LoVo (cell line): ENCODE results near the gene BAAT.

Experiments
- DNase-seq: peaks from one replicate; pipeline ENCODE4 v3.0.0-alpha.2; 2016; ENCODE audit warnings: low spot score

The BAAT gene

DNA sequence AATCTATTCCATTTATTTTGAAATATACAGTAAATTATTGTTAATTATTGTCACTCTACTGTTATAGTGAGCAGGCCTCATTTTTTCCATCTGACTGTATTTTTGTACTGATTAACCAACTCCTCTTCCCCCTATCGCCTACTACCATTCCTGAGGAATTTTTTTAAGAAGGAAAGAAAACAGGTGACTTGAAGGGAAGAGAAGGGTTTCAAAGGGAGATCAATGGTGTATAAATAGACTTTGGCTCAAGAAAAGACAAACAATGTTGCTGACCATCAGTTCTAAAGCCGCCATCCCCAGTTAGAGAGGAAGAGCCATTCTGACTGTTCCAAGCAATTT, 69.7 kb downstream of the BAAT start:
- no peak for DNase-seq

DNA sequence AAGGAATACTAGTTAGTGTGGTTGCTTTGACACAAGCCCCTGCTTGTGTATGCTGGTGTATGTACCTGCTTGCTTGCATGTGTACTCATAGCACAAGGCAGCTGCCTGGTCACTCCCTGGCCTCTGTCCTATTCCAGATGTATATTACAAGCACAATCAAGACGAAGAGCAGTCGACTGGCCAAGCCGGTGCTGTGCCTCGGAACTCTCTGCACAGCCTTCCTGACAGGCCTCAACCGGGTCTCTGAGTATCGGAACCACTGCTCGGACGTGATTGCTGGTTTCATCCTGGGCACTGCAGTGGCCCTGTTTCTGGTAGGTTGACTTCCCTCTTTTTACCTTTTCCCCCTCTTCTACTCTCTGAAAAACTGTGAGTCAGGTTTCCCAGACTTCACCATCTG, 72.1 kb downstream of the BAAT start:
- DNase-seq: no peak

DNA sequence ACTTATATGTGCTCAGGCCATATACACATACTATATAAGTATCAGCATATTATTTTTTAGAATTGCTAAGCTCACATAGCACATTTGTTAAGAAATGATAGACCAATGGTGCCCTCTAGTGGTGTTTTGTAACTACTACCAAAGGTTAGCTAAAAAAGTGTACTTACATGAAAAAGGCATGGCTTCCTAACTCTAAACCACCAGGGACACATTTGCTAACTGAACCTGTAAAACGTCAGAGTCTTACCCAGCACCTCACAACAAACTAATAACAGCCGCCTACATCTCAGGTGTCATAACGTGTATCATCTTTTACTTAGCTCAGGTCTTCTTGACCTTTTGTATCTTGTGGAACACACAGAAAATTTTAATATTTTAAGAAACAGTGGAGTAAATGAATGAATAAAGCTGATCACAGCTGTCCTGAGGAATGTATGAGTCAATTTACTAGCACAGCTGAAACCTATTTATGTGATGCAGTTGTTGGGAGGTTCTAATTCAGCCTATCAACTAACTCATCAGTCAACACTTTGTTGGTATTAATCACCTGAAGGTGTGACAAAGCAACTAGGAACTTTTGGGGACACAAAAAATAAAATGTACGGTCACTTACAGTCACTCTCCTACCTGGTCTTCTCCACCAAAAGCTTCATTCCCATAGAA, 72.9 kb downstream of the BAAT start:
- peak; percentile 82 for DNase-seq

DNA sequence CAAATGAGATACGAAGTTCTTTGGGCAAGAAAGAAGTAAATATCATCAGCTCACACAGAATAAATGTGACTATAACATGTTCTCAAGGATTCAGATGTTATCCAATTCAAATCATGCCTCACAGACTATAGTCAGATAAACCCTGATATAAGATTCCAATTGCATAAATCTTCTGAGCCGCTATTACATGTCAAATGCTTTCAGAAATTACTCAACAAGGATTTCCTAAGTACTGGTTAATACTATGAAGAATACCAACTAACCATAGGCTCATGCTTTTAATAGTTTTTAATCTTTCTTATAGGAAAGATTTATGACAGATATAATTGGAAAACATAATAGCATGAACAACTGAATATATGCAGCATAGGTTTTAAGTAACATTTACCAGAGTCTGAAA, 73.6 kb downstream of the BAAT start:
- no peak for DNase-seq
